HepG2 (cell line): ENCODE results near the gene TMEM114. TPM values are rescaled to one million over a fixed set of nuclear protein-coding genes. Genes with fewer than 3 reads are reported as not detected.
A peak's percentile ranks its signal among the peaks of the same experiment; 100 is the strongest.

Experiments
- BRCA1 ChIP-seq: sonication (generic); formaldehyde crosslinking; IDR thresholded peaks from 2 replicates; pipeline ENCODE4 v1.4.0; 2020; ENCODE audit warnings: missing genetic modification reagents
- CENPT ChIP-seq: sonication (generic); formaldehyde crosslinking; IDR thresholded peaks from 2 replicates; pipeline ENCODE4 v1.8.0; 2022; ENCODE audit warnings: low read depth, mild to moderate bottlenecking, moderate library complexity, missing genetic modification reagents
- FOXA1 ChIP-seq, 2 experiments: fragments of 450-650 bp in 1 of 2; sonication (generic) in 1 of 2; formaldehyde crosslinking in 1 of 2; IDR thresholded peaks; 2 replicates each; pipeline versions ENCODE4 v1.4.0 to v1.6.1; 2016 to 2020; ENCODE audit warnings: missing genetic modification reagents in 1 of 2
- KLF11 ChIP-seq: IDR thresholded peaks from 2 replicates; pipeline ENCODE4 v1.6.1; 2016; ENCODE audit warnings: missing compliant biosample characterization
- KMT2B ChIP-seq: IDR thresholded peaks from 2 replicates; pipeline ENCODE4 v1.6.1; 2016; ENCODE audit warnings: missing genetic modification reagents, missing compliant biosample characterization
- MEF2D ChIP-seq: sonication (generic); formaldehyde crosslinking; IDR thresholded peaks from 2 replicates; pipeline ENCODE4 v1.5.1; 2020; ENCODE audit warnings: mild to moderate bottlenecking, missing genetic modification reagents
- MEIS2 ChIP-seq: sonication (generic); formaldehyde crosslinking; IDR thresholded peaks from 2 replicates; pipeline ENCODE4 v1.9.0; 2021; ENCODE audit warnings: mild to moderate bottlenecking, missing genetic modification reagents
- PHF21A ChIP-seq: sonication (generic); formaldehyde crosslinking; IDR thresholded peaks from 2 replicates; pipeline ENCODE4 v1.5.0; 2020; ENCODE audit warnings: mild to moderate bottlenecking, missing genetic modification reagents
- RAD51 ChIP-seq: fragments of 450-650 bp; IDR thresholded peaks from 2 replicates; pipeline ENCODE4 v1.6.1; 2016; ENCODE audit warnings: borderline replicate concordance
- REPIN1 ChIP-seq: sonication (generic); formaldehyde crosslinking; IDR thresholded peaks from 2 replicates; pipeline ENCODE4 v1.8.0; 2022; ENCODE audit warnings: missing genetic modification reagents, low read depth, mild to moderate bottlenecking, borderline replicate concordance
- ZBTB10 ChIP-seq: sonication (generic); formaldehyde crosslinking; IDR thresholded peaks from 2 replicates; pipeline ENCODE4 v1.4.0; 2020; ENCODE audit warnings: missing genetic modification reagents, borderline replicate concordance
- ZBTB37 ChIP-seq: sonication (generic); formaldehyde crosslinking; IDR thresholded peaks from 2 replicates; pipeline ENCODE4 v1.4.0; 2020; ENCODE audit warnings: mild to moderate bottlenecking, missing genetic modification reagents
- ZNF101 ChIP-seq: sonication (generic); formaldehyde crosslinking; IDR thresholded peaks from 2 replicates; pipeline ENCODE4 v1.4.0; 2020; ENCODE audit warnings: mild to moderate bottlenecking, low read depth, missing genetic modification reagents, borderline replicate concordance
- ZNF33A ChIP-seq: sonication (generic); formaldehyde crosslinking; IDR thresholded peaks from 2 replicates; pipeline ENCODE4 v1.5.1; 2020; ENCODE audit warnings: missing genetic modification reagents, mild to moderate bottlenecking, moderate library complexity, borderline replicate concordance
- ZNF572 ChIP-seq: sonication (generic); formaldehyde crosslinking; IDR thresholded peaks from 2 replicates; pipeline ENCODE4 v1.5.1; 2020; ENCODE audit warnings: mild to moderate bottlenecking, missing genetic modification reagents
- ZNF878 ChIP-seq: sonication (generic); formaldehyde crosslinking; IDR thresholded peaks from 2 replicates; pipeline ENCODE4 v1.8.1; 2023; ENCODE audit warnings: mild to moderate bottlenecking, missing genetic modification reagents, moderate library complexity
- polyA plus RNA-seq, 8 experiments: library from polyadenylated mRNA; depleted of rRNA in 3 of 8; stranded (reverse) in 7 of 8; unstranded in 1 of 8; fragments of >200 nt; fragmentation: Illumina TruSeq in 4 of 8; extraction: Trizol in 4 of 8; gene quantifications; 2 replicates each; pipeline versions ENCODE4 v1.2.1 to v1.2.3, GENCODE V29; 2011 to 2016; ENCODE audit warnings: low read depth in 4 of 8, missing spikeins in 1 of 8, mixed read lengths in 1 of 8; ENCODE audit not compliant: insufficient read depth in 1 of 8
- total RNA-seq, 5 experiments: library from RNA; depleted of rRNA; stranded (reverse); fragments of >200 nt; fragmentation: Illumina TruSeq; extraction: Trizol; gene quantifications; 2 replicates each; pipeline ENCODE4 v1.2.3, GENCODE V29; 2016; ENCODE audit warnings: low read depth in 1 of 5
- TF ChIP-seq, protein P1 (sequence below): sonication (generic); formaldehyde crosslinking; IDR thresholded peaks from 2 replicates; pipeline ENCODE4 v1.4.0; 2020; ENCODE audit warnings: mild to moderate bottlenecking, missing genetic modification reagents
- TF ChIP-seq, protein P2 (sequence below): sonication (generic); formaldehyde crosslinking; IDR thresholded peaks from 2 replicates; pipeline ENCODE4 v1.8.1; 2023; ENCODE audit warnings: mild to moderate bottlenecking, inconsistent platforms, moderate library complexity, missing genetic modification reagents, borderline replicate concordance
- TF ChIP-seq, protein P3 (sequence below): IDR thresholded peaks from 2 replicates; pipeline ENCODE4 v1.6.1; 2012; ENCODE audit warnings: low read depth, low read length, improper control_type of control experiment

TMEM114 gene
- total and polyA plus RNA-seq, 2 of the 13 experiments (the other 11 are each of a cell fraction or from before 2014, with no cell fraction given) = not detected

- TF ChIP-seq, protein P1, sequence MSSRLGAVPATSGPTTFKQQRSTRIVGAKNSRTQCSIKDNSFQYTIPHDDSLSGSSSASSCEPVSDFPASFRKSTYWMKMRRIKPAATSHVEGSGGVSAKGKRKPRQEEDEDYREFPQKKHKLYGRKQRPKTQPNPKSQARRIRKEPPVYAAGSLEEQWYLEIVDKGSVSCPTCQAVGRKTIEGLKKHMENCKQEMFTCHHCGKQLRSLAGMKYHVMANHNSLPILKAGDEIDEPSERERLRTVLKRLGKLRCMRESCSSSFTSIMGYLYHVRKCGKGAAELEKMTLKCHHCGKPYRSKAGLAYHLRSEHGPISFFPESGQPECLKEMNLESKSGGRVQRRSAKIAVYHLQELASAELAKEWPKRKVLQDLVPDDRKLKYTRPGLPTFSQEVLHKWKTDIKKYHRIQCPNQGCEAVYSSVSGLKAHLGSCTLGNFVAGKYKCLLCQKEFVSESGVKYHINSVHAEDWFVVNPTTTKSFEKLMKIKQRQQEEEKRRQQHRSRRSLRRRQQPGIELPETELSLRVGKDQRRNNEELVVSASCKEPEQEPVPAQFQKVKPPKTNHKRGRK (CRISPR knock-in tag) = no peak
- TF ChIP-seq, protein P2, sequence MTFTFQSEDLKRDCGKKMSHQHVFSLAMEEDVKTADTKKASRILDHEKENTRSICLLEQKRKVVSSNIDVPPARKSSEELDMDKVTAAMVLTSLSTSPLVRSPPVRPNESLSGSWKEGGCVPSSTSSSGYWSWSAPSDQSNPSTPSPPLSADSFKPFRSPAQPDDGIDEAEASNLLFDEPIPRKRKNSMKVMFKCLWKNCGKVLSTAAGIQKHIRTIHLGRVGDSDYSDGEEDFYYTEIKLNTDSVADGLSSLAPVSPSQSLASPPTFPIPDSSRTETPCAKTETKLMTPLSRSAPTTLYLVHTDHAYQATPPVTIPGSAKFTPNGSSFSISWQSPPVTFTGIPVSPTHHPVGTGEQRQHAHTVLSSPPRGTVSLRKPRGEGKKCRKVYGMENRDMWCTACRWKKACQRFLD (CRISPR knock-in tag) = 0 out of 2 replicates have a peak, but pooled peaks have one; percentile 1
- no peak for TF ChIP-seq FOXA1 (IDR thresholded peaks at IDR 0.05)
- peak; percentile 79 for TF ChIP-seq FOXA1 (CRISPR knock-in tag; IDR thresholded peaks at IDR 0.05)
- TF ChIP-seq PHF21A (CRISPR knock-in tag) = peak; percentile 82; the same call in 1 of the 2 replicates
- no peak for TF ChIP-seq ZNF101 (CRISPR knock-in tag)
- 0 out of 2 replicates have a peak, but pooled peaks have one; percentile 3 for TF ChIP-seq KMT2B (CRISPR knock-in tag)
- peak; percentile 63; the same call in 1 of the 2 replicates for TF ChIP-seq MEIS2 (CRISPR knock-in tag)
- TF ChIP-seq BRCA1 (CRISPR knock-in tag) = 0 out of 2 replicates have a peak, but pooled peaks have one; percentile 7
- TF ChIP-seq RAD51 = no peak
- TF ChIP-seq ZNF572 = no peak
- no peak for TF ChIP-seq REPIN1 (CRISPR knock-in tag)
- TF ChIP-seq MEF2D = no peak; the same call in none of the 2 replicates
- TF ChIP-seq ZNF33A (CRISPR knock-in tag) = peak; percentile 85; the same call in 1 of the 2 replicates
- TF ChIP-seq ZNF878 (CRISPR knock-in tag) = peak; percentile 59; the same call in 1 of the 2 replicates
- TF ChIP-seq, protein P3, sequence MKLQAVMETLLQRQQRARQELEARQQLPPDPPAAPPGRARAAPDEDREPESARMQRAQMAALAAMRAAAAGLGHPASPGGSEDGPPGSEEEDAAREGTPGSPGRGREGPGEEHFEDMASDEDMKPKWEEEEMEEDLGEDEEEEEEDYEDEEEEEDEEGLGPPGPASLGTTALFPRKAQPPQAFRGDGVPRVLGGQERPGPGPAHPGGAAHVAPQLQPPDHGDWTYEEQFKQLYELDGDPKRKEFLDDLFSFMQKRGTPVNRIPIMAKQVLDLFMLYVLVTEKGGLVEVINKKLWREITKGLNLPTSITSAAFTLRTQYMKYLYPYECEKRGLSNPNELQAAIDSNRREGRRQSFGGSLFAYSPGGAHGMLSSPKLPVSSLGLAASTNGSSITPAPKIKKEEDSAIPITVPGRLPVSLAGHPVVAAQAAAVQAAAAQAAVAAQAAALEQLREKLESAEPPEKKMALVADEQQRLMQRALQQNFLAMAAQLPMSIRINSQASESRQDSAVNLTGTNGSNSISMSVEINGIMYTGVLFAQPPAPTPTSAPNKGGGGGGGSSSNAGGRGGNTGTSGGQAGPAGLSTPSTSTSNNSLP = peak; percentile 81
- TF ChIP-seq ZBTB37 = no peak
- no peak for TF ChIP-seq CENPT (CRISPR knock-in tag)
- peak; percentile 21; the same call in 1 of the 2 replicates for TF ChIP-seq ZBTB10 (CRISPR knock-in tag)
- TF ChIP-seq KLF11 (CRISPR knock-in tag) = no peak
Measured at GRCh38 chr16:8551388-8552332, 38.7 kb downstream of the TMEM114 start (continued).
